ENCODE data around the gene AUP1. TPM values are rescaled to one million over a fixed set of nuclear protein-coding genes. Genes with fewer than 3 reads are reported as not detected.

The AUP1 gene
- total RNA-seq, 1 donor from 2014 or later = 117 TPM

DNA sequence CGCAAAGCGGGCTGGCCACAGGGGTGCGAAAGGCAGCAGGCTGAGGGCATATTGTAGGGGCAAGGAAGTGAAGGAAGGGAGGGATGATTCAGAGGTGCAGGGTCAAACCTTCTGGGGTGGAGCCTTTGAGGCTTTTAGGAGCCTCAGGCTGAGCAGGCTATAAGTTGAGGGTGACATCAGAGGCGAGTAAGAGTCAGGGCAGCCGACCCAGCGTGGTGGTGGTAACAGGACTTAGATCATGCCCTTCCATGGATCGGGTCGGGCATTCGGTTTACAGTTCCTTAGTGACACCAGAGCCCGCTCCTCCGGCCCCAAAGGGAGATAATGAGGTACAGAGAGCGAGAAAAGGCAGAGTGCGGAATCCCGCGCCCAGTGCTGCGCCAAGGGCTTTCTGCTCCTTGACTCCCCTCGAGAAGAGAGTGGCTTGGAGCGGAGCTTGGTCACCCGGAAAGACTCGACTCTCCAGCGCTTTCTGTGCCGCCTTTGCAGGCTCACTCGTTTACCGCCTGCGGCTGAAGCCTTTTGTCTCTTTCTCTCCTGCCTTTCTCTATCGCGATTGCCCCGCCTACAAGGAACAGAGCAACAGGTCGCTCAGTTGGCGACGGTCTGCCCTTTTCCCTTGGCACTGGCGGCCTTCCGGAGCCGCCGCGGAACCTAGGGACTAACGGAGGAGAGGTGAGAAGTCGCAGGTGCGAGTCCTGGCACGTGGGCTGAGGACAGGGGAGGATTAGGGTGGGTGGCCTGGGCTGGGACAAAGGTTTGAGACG lies 30.8 kb downstream of the AUP1 start:
- DNase-seq (ENCODE audit: low spot score) = no peak
- peaks cover 13% of the 10 kb centered on the region for H3K4me1 Mint-ChIP-seq (ENCODE audit: unreplicated experiment)
- peak overlapping the region; percentile 78 for H3K4me3 Mint-ChIP-seq (ENCODE audit: unreplicated experiment)
- TF ChIP-seq, protein P1, sequence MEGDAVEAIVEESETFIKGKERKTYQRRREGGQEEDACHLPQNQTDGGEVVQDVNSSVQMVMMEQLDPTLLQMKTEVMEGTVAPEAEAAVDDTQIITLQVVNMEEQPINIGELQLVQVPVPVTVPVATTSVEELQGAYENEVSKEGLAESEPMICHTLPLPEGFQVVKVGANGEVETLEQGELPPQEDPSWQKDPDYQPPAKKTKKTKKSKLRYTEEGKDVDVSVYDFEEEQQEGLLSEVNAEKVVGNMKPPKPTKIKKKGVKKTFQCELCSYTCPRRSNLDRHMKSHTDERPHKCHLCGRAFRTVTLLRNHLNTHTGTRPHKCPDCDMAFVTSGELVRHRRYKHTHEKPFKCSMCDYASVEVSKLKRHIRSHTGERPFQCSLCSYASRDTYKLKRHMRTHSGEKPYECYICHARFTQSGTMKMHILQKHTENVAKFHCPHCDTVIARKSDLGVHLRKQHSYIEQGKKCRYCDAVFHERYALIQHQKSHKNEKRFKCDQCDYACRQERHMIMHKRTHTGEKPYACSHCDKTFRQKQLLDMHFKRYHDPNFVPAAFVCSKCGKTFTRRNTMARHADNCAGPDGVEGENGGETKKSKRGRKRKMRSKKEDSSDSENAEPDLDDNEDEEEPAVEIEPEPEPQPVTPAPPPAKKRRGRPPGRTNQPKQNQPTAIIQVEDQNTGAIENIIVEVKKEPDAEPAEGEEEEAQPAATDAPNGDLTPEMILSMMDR (IDR thresholded peaks at IDR 0.05; ENCODE audit: unreplicated experiment) = no peak
- H3K36me3 Mint-ChIP-seq (ENCODE audit: low read depth, unreplicated experiment) = peaks cover 7% of the 10 kb centered on the region
- no peak overlapping the region for H3K27ac Mint-ChIP-seq (ENCODE audit: unreplicated experiment)
- H3K9me3 Mint-ChIP-seq (ENCODE audit: unreplicated experiment) = no peaks in the 10 kb centered on the region
- H3K27me3 Mint-ChIP-seq (ENCODE audit: unreplicated experiment) = peaks cover 35% of the 10 kb centered on the region

DNA sequence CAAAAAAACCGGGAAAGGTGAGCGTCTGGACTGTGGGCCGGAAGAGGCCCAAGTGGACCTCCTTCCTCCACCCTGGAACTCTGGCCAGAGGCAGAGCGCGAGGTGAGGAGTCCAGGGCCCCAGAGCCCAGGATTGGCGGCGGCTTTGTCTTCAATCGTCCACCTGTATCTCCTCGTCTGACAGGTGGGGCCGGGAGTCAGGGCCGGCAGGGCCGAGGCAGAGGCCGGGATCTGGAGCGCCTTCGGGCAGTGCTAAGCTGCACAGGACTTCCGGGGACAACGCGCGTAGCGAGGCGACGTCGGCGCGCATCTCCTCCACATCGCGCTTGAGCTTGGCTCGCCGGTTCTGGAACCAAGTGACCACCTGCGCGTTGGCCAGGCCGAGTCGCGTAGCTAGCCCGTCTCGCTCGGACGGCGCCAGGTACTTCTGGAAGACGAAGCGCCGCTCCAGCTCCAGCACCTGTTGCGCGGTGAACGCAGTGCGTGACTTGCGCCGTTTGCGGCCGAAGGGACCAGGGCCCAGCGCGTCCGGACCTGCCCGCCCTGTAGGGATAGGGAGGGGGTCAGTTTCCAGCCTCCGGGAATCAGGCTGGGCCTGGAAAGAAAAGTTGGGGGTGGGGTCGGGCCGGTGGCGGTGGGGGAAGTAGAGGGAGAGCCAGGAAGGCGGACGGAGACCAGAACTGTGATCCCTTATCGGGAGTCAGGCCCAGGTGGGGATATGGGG lies 31.6 kb downstream of the AUP1 start:
- H3K27me3 Mint-ChIP-seq (ENCODE audit: unreplicated experiment) = peaks cover 36% of the 10 kb centered on the region
- DNase-seq (ENCODE audit: low spot score) = no peak
- peaks cover 13% of the 10 kb centered on the region for H3K4me1 Mint-ChIP-seq (ENCODE audit: unreplicated experiment)
- peak overlapping the region; percentile 77 for H3K4me3 Mint-ChIP-seq (ENCODE audit: unreplicated experiment)
- H3K36me3 Mint-ChIP-seq (ENCODE audit: low read depth, unreplicated experiment) = peaks cover 11% of the 10 kb centered on the region
- H3K9me3 Mint-ChIP-seq (ENCODE audit: unreplicated experiment) = no peaks in the 10 kb centered on the region
- no peak overlapping the region for H3K27ac Mint-ChIP-seq (ENCODE audit: unreplicated experiment)
- TF ChIP-seq, protein P1 (IDR thresholded peaks at IDR 0.05; ENCODE audit: unreplicated experiment) = no peak

DNA sequence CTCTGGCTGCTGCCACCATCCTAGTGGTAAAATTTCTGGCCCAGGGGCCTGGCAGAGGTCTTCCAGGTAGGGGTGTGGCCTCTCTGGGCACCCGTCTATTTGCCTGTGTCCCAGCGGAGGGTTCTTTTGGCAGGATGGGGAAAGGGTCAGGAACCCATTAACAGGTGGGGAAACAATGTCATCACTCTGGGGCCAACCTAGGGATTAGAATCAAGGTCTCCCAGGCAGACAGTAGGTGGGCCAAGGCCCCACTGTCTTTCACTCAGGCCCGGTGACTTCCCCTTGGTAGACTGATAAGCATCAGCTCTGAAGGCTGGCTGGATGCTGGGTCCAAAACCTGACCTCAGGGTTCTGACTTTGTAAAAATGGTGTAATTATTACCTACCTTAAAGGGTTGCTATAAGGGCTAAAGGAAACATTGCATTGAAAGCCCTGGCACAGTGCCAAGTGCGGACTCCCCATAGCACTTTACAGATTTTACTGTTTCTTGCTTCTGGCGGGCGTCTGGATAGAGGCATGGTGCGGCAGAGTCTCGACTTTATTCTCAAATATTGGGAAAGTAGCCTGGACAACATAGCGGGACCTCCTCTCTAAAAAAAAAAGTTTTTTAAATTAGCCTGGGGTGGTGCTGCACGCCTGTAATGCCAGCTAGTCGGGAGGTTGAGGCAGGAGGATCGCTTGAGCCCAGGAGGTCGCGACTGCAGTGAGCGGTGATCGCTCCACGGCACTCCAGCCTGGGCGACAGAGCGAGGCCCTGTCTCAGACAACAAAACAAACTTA lies 32.3 kb downstream of the AUP1 start:
- TF ChIP-seq, protein P1 (IDR thresholded peaks at IDR 0.05; ENCODE audit: unreplicated experiment) = no peak
- H3K27me3 Mint-ChIP-seq (ENCODE audit: unreplicated experiment) = peaks cover 37% of the 10 kb centered on the region

DNA sequence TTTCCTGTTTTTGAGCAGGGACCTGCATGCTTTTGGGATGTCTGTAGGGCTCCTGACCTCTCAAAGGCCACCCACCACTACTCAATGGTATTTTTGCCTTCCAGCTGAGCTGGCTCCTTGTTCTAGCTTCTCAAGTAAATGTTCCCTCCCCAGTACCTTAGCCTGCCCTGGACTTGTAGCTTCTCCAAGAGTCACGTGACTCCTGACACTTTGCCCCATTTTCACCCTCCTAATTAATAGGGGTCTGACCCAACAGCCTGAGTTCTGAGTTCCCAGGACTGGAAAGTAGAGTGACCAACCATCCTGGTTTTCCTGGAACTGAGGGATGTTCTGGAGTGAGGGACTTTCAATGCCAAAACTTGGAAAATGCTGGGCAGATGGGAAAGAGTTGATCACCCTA lies 34.1 kb downstream of the AUP1 start:
- Mint-ChIP-seq H3K27ac (ENCODE audit: unreplicated experiment) (no peak overlapping the region), H3K4me3 (ENCODE audit: unreplicated experiment) (no peak overlapping the region), H3K27me3 (ENCODE audit: unreplicated experiment) (peaks cover 29% of the 10 kb centered on the region), H3K4me1 (ENCODE audit: unreplicated experiment) (peaks cover 13% of the 10 kb centered on the region), H3K9me3 (ENCODE audit: unreplicated experiment) (no peaks in the 10 kb centered on the region), H3K36me3 (ENCODE audit: low read depth, unreplicated experiment) (peaks cover 26% of the 10 kb centered on the region)
- TF ChIP-seq, protein P1 (IDR thresholded peaks at IDR 0.05; ENCODE audit: unreplicated experiment) = no peak
- no peak for DNase-seq (ENCODE audit: low spot score)

More for the DNA sequence above, 32.3 kb downstream of the AUP1 start:
- H3K27ac Mint-ChIP-seq (ENCODE audit: unreplicated experiment) = no peak overlapping the region
- peaks cover 13% of the 10 kb centered on the region for H3K4me1 Mint-ChIP-seq (ENCODE audit: unreplicated experiment)
- DNase-seq (ENCODE audit: low spot score) = no peak
- H3K4me3 Mint-ChIP-seq (ENCODE audit: unreplicated experiment) = peak overlapping the region; percentile 77
- H3K9me3 Mint-ChIP-seq (ENCODE audit: unreplicated experiment) = no peaks in the 10 kb centered on the region
- peaks cover 13% of the 10 kb centered on the region for H3K36me3 Mint-ChIP-seq (ENCODE audit: low read depth, unreplicated experiment)
